GM19351 (cell line): ENCODE data around the gene UNC79.
"Not testable (repeated sequence)": the region's sequence is repeated elsewhere in the genome, so short reads cannot be mapped to it uniquely, and the experiment has no call there.

Source experiments
- ATAC-seq: cut with Tn5 transposase; IDR thresholded peaks from one replicate; pipeline ENCODE4 v1.9.1; 2021; ENCODE audit warnings: mild to moderate bottlenecking, moderate library complexity; ENCODE audit not compliant: unreplicated experiment

The UNC79 gene

GRCh38 chr14:93493054-93493453, 62.3 kb downstream of the UNC79 start:
- ATAC-seq: no peak

GRCh38 chr14:93493622-93494021, 62.9 kb downstream of the UNC79 start:
- not testable (repeated sequence) for ATAC-seq

- no peak for ATAC-seq
These were observed 66.4 kb downstream of the UNC79 start for GRCh38 chr14:93496856-93497741.

GRCh38 chr14:93510056-93510455, 79.3 kb downstream of the UNC79 start:
- ATAC-seq: no peak

- no peak for ATAC-seq
These were observed 80.3 kb downstream of the UNC79 start for GRCh38 chr14:93511001-93511400.

GRCh38 chr14:93520053-93520607, 89.4 kb downstream of the UNC79 start:
- ATAC-seq: no peak

DNA sequence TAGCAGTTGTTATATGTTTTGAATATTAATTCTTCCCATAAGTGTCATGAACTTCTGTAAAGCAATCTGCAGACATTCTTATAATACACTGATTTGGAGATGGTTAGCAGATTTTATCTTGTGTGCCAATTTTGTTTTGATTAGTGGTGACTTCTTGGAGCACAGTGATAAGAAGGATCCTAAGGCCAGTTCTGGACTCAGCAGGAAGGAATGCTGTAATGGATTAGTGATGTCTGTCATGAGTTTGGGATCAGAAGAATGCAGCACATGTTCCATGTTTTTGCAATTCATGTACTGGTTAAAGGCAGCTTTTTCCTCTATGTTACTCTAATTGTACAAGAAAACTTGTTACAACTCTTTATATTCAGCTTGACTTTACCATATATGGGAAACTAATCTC, 91.5 kb downstream of the UNC79 start:
- ATAC-seq: no peak

- ATAC-seq: not testable (repeated sequence)
These were observed 94.5 kb downstream of the UNC79 start for GRCh38 chr14:93525216-93525615.

DNA sequence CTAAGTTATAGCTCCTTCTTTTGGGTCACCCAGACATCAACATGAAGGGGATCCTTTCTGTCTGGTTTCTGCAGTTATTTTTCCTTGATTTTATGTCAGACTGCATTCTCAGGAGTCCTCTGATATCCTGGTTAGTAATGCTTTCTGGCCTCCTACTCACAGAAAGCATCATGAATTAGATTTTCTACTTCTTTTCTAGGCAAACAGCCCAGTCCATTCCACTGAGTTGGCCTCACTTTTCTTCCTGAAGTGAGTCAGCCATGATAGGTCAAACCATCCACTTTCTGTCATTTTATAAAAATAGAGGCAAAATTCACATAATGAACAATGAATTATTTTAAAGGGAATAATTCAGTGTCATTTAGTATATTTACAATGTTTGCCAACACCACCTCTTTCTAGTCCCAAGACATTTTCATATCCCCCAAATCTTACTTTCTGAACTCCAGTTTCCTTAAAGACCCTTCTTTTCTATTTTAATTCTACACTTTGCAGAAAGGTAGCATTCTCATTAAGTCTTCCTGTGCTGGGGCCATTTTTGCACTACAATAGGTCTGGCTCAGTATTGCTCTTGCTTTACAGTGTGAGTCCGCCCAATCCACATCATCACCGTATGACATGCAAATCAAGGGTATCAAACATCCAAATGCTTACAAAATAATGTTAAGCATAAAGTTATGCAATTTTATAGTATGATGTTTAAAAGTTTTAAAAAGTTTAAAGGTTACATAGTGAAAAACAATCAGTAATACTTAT, 95.1 kb downstream of the UNC79 start:
- ATAC-seq: no peak

DNA sequence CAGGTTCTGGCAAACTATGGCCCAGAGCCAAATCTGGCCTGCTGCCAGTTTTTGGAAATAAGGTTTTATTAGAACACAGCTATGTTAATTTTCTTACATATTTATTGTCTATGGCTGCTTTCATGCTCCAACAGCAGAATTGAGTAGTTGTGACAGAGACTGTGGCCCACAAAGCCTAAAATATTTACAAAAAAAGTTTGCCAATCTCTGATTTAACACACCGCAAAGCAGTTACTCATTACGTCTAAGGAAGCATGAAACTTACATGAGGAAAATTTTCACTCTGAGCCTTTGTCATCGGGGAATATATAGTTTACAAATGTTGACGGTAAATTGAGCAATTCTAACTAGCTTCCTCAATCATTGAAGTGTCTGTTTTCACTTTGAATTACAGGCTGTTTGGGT, 96.5 kb downstream of the UNC79 start:
- ATAC-seq: no peak

DNA sequence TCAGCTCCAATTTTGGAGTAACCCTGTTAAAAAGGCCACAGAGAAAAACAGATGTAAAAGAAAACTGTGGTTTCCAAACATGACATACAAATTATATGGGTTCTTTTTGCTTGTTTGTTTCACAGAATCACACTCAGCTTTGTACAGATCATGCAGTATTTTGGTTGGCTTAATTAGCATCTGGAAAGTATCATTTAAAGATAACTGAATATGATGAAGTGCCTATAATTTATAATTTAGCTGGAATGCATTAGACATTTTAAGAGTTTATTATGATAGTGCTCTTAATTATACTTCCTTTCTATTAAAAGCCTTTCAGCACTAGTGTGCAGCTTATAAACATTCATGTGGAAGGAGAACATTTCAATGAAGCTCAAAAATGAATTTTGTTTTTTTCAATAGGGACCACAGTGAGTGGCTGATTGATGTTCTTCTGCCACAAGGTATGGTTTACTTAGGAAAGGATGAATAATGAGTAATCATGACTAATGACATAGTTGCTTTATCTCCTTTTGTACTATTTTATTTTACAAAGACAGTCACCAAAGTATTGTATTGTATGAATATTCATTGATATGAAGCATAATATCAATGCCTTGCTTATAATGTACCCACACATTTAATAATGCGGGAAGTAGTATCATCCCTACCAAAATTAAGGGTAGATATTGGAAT, 98.3 kb downstream of the UNC79 start:
- no peak for ATAC-seq

- no peak for ATAC-seq
These were observed 100.9 kb downstream of the UNC79 start for GRCh38 chr14:93531644-93532043.

DNA sequence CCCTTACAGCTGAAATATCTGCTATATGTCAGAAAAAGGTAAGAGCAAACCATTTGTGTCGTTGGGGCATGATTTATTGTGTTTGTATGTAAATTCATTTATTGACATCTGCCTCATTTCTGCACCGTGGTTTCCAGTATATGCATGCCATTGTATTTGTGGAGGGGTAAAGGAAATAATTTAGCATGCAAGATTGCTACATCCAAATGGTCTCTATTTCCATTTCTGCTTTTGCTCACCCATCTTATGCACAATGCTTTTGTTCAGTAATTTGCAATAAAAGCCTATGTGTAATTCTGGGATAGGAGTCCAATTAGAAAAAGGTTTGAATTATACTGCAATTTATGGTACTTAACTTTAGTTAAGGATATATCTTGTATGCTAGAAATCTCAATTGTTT, 101.8 kb downstream of the UNC79 start:
- no peak for ATAC-seq

DNA sequence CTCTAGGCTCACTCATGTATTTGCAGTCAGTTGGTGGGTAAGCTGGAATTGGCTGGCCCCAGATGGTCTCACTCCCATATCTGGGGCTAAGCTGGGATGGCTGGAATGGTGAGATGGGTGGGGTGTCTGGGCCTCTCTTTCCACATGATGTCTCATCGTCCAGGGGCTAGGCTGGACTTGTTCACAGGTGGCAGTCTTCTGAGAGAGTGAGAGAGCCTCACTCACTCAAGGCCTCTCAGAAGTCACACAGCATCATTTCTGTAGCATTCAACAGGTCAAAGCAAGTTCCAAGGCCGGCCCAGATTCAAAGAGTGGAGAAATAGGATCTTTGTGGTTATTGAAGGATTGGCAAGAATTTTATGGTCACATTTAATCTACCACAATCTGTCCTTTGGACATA, 102.7 kb downstream of the UNC79 start:
- no peak for ATAC-seq

- peak; percentile 88 for ATAC-seq
These were observed 103.1 kb downstream of the UNC79 start for GRCh38 chr14:93533842-93534241.

DNA sequence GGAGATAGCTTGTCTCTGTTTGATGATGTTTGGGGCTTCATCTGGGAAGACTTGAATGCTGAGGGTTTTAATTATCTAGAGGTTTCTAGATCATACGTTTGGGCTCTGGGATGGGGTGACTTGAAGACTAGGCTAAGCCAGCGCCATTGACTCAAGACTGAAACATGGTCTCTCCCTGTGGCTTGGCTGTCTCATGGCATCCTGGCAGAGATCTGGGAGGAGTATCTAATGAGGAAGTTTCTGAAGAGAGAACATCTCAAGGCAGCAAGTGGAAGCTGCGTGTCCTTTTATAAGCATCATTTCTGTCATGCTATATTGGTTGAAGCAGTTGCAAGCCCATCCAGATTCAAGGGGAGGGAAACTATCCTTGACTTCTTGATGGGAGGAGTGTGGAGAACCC, 104.8 kb downstream of the UNC79 start:
- ATAC-seq: no peak

- ATAC-seq: no peak
These were observed 106.2 kb downstream of the UNC79 start for GRCh38 chr14:93536945-93537344.

GRCh38 chr14:93537951-93538350, 107.2 kb downstream of the UNC79 start:
- ATAC-seq: no peak

- no peak for ATAC-seq
These were observed 107.7 kb downstream of the UNC79 start for GRCh38 chr14:93538413-93538812.

- no peak for ATAC-seq
These were observed 109.5 kb downstream of the UNC79 start for GRCh38 chr14:93540235-93540634.

GRCh38 chr14:93543766-93544165, 113.0 kb downstream of the UNC79 start:
- no peak for ATAC-seq
